ENCODE data around the gene MAP3K5. TPM values are rescaled to one million over a fixed set of nuclear protein-coding genes. Genes with fewer than 3 reads are reported as not detected.

Gene MAP3K5
- total and polyA plus RNA-seq, 9 of the 15 experiments (the other 6 are each of a cell fraction or from before 2014, with no cell fraction given) = 2.2 to 13.0 (median 9.9) TPM

DNA sequence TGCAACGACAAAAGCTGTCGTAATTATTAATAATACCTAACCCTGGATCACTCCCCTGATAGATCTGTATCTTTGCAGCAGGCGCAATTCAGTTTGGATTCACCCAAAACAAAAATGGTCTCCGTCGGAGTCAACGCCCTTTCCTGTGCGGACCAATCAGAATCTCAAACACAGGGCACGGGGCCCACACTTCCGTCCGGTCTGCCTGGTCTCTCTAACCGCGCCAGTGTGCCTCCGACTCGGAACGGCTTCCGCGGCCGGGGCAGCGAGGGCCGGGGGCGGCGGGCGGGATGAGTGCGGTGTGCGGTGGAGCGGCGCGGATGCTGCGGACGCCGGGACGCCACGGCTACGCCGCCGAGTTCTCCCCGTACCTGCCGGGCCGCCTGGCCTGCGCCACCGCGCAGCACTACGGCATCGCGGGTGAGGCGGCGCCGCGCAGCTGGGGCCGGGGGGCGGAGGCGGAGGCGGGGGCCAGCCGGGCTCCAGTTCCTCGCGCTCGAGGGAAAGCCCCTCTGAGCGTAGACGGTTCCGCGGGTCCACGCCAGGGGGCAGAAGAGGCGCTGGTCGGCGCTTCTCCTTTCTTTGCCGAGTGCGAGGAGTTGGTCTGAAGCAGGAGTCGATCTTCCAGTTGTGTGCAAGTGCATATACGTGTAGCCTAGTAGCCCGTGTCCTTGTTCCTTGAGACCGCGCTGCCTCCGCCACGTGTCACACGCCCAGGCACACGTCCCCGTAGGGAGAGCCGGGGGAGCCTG lies 30.3 kb upstream of the MAP3K5 start, which contains the start of gene PEX7 (continued):
- TF ChIP-seq COPS2 (conservative IDR thresholded peaks at IDR 0.05) (no peak), PHF8 (IDR thresholded peaks at IDR 0.05; ENCODE audit: borderline replicate concordance, low read length) (peak; percentile 90; the same call in 1 of the 2 replicates), ZNF282 (CRISPR knock-in tag; IDR thresholded peaks at IDR 0.05) (no peak; the same call in 1 of the 2 replicates), ZNF274 (IDR thresholded peaks at IDR 0.05; ENCODE audit: borderline replicate concordance, low read depth, low read length) (no peak), GTF2E2 (tag; IDR thresholded peaks at IDR 0.05) (peak; percentile 65; the same call in 1 of the 2 replicates), GATA2 (CRISPR knock-in tag; IDR thresholded peaks at IDR 0.05) (peak; percentile 82)
- TF ChIP-seq, protein P1, sequence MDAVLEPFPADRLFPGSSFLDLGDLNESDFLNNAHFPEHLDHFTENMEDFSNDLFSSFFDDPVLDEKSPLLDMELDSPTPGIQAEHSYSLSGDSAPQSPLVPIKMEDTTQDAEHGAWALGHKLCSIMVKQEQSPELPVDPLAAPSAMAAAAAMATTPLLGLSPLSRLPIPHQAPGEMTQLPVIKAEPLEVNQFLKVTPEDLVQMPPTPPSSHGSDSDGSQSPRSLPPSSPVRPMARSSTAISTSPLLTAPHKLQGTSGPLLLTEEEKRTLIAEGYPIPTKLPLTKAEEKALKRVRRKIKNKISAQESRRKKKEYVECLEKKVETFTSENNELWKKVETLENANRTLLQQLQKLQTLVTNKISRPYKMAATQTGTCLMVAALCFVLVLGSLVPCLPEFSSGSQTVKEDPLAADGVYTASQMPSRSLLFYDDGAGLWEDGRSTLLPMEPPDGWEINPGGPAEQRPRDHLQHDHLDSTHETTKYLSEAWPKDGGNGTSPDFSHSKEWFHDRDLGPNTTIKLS (IDR thresholded peaks at IDR 0.05; ENCODE audit: borderline replicate concordance, low read depth) = peak; percentile 70; the same call in 1 of the 2 replicates
- TF ChIP-seq, protein P2, sequence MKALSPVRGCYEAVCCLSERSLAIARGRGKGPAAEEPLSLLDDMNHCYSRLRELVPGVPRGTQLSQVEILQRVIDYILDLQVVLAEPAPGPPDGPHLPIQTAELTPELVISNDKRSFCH (CRISPR knock-in tag; IDR thresholded peaks at IDR 0.05) = no peak
- TF ChIP-seq, protein P2 (tag; IDR thresholded peaks at IDR 0.05) = no peak
